Adrenal gland (tissue), 5 donors: ENCODE measurements around the gene VWA2.

Experiments
- POLR2A ChIP-seq, 2 donors: fragments of 450-650 bp; IDR thresholded peaks; one replicate each; pipeline ENCODE4 v1.6.1; 2017; ENCODE audit warnings: antibody characterized with exemption in 2 of 2, mild to moderate bottlenecking in 2 of 2, moderate library complexity in 1 of 2
- TF ChIP-seq, protein P1 (sequence below), 6 experiments: fragments of 450-650 bp in 4 of 6; fragments of 200-600 bp in 2 of 6; sonication (generic) in 1 of 6; IDR thresholded peaks; 1 replicate in 5 of 6; 2 replicates in 1 of 6; pipeline versions ENCODE4 v1.5.1 to v1.8.0; 2016 to 2021; ENCODE audit warnings: antibody characterized with exemption in 6 of 6, mild to moderate bottlenecking in 2 of 6, moderate library complexity in 1 of 6
- donor health status: DM: no; HTN: no; CAD: no.

DNA sequence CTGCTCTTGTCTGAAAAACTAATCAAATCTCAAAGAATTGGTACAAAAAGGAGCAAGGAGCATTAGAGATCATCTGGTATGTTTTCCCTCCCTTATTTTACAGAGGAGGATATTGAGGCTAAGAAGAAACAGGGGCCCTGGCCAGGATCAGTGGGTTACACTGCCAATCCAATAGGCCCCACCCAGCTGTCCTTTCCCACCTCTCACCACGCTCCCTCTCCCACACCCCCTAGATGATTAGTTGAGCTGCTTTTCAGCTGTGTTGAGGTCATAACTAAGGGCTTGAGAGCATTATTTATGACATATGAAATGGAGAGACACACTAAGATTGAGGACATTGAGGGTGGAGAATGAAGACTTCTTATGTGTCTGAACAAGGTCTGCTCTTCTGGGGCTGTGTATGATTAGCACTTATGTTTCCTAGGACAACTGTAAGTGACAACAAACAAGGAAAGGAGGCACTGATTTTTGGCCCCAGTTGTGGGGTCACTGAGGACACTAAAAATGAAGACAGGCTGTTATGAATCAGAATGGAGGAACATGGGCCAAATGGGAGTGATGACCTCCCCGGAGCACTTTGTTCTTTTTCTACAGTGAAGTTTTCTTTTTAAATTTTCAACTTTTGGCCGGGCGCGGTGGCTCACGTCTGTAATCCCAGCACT lies 26.5 kb downstream of the VWA2 start:
- no peak for TF ChIP-seq POLR2A (IDR thresholded peaks at IDR 0.05)
- TF ChIP-seq, protein P1, sequence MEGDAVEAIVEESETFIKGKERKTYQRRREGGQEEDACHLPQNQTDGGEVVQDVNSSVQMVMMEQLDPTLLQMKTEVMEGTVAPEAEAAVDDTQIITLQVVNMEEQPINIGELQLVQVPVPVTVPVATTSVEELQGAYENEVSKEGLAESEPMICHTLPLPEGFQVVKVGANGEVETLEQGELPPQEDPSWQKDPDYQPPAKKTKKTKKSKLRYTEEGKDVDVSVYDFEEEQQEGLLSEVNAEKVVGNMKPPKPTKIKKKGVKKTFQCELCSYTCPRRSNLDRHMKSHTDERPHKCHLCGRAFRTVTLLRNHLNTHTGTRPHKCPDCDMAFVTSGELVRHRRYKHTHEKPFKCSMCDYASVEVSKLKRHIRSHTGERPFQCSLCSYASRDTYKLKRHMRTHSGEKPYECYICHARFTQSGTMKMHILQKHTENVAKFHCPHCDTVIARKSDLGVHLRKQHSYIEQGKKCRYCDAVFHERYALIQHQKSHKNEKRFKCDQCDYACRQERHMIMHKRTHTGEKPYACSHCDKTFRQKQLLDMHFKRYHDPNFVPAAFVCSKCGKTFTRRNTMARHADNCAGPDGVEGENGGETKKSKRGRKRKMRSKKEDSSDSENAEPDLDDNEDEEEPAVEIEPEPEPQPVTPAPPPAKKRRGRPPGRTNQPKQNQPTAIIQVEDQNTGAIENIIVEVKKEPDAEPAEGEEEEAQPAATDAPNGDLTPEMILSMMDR (IDR thresholded peaks at IDR 0.05): no peak
